Smooth muscle cell (in vitro differentiated cells): ENCODE measurements around the gene GGTLC2. TPM values are rescaled to one million over a fixed set of nuclear protein-coding genes. Genes with fewer than 3 reads are reported as not detected.

ENCODE experiments used
- polyA plus RNA-seq: library from polyadenylated mRNA; unstranded; fragments of >200 nt; fragmentation: Nextera tagmentation; extraction: Ambion mirVana; gene quantifications from 2 replicates; pipeline ENCODE4 v1.2.1, GENCODE V29; 2016
- small RNA-seq: library from RNA; depleted of rRNA; stranded (forward); fragments of <200 nt; gene quantifications from one replicate; pipeline ENCODE3, GENCODE V24; 2014
- total RNA-seq: library from RNA; depleted of rRNA; stranded (reverse); fragments of >200 nt; gene quantifications from 2 replicates; pipeline ENCODE4 v1.2.3, GENCODE V29; 2014

The GGTLC2 gene
- total and polyA plus RNA-seq, 2 experiments from 2014 or later = not detected

Small RNA genes lying within 50 kb of the gene (small RNA-seq; reads per million reads assigned to genes)
- gene AC244250.2 = not detected
- gene IGLV3-29 = not detected
- not detected for gene IGLVVI-25-1

Other genes with a start within 250 kb of the GGTLC2 start
- 3.3 and 4.3 TPM in 2 replicates for gene ZNF280B, start 135.9 kb upstream of the GGTLC2 start, total RNA-seq
- gene ZNF280B, start 135.9 kb upstream of the GGTLC2 start, polyA plus RNA-seq = 2.2 and 3.0 TPM in 2 replicates
- gene ZNF280A, start 124.3 kb upstream of the GGTLC2 start, total RNA-seq = not detected in 2 replicates
- gene ZNF280A, start 124.3 kb upstream of the GGTLC2 start, polyA plus RNA-seq = 0.21 TPM in 1 of 2 replicates, not detected in the other
- gene PRAME, start 85.3 kb upstream of the GGTLC2 start, total RNA-seq = not detected in 2 replicates
- not detected in 2 replicates for gene PRAME, start 85.3 kb upstream of the GGTLC2 start, polyA plus RNA-seq
- gene IGLL5, start 243.2 kb downstream of the GGTLC2 start, total RNA-seq = not detected in 2 replicates
- gene IGLL5, start 243.2 kb downstream of the GGTLC2 start, polyA plus RNA-seq = not detected in 2 replicates